Eye (tissue), 1 donor: ENCODE results near the gene SH3TC2.

Experiments
- DNase-seq: peaks from one replicate; pipeline ENCODE4 v3.0.0-alpha.2; 2015

The SH3TC2 gene

DNA sequence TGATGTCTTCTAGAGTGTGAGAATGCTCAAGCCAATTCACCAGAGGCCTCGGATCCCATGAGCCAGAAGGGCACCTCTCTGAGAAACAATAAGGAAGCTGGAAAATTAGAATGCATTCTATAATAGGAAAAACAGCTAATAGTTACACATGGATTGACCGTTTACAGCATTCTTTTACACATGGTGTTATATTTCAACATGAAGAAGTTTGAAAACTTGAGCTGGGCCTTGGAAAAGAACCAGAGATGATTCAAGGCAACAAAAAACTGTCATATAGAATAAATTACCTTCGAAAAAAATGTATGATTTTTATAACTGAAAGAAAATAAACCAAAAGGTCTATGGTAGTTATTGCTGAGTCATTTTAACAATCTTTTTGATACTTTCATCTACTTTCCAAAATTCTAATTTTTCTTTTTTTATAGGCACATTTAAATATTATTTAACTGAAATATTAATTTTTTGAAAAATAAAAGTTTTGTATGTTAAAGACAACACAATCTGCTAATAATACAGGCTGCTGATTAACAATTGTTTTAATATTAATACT is 6.2 kb downstream of the SH3TC2 start:
- DNase-seq: no peak

DNA sequence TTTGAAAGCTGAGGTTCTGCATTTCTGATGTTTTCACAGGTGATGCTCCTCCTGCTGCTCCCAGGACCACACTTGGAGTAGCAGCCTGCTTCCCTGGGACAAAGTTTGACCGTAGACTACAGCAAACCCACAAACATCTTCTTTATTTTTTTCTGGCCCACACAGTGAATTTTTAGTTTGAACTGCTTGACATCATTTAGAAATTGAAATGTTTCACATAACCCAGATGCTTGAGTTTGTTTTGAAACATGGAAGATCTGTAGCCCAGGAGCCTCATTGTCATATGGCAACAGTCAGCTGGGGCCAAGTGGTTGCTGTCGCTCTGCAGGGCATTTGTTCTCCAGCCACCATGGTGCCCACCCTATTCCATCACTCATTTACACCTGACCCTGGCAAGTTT is 8.4 kb downstream of the SH3TC2 start:
- no peak for DNase-seq

DNA sequence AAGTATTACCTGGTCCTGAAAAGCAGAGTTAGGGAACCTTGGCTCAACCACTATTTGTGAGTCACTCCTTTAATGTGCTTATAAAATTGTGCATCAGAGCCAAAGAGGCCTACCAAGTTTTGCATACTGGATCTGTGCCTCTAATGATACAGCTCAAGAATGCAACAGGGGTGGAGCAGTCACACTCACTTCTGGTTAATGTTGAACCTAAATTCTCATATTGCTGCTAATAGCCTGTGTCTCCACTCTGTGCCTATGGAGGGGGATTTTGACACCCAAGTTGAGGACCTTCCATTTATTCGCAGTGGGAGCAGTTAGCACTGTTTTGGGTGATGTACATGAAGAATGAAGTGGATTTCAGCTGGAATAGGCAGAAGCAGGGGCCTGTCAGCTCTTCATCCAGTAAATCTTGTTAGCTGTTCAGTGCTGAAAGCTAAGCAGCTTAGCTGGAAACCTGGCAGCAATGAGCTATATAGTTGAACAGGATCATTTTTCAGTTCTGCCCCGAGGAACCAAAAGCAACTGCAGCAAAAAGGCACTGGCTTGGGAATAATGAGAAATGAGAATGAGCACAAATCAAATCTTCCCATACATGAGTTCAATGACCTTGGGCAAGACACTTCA is 9.7 kb downstream of the SH3TC2 start:
- peak; percentile 56 for DNase-seq

DNA sequence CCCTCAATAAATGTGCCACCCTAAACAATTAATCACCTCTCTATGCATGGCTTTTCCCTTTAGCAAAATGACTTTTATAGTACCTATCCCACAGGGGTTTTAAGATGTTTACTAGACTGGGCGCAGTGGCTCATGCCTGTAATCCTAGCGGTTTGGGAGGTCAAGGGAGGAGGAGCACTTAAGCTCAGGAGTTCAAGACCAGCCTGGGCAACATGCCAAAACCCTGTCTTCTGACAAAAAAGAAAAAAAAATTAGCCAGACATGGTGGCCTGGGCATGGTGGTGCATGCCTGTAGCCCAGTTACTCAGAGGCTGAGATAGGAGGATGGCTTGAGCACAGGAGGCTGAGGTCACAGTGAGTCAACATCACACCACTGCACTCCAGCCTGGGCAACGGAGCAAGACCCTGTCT is 13.5 kb downstream of the SH3TC2 start:
- no peak for DNase-seq

DNA sequence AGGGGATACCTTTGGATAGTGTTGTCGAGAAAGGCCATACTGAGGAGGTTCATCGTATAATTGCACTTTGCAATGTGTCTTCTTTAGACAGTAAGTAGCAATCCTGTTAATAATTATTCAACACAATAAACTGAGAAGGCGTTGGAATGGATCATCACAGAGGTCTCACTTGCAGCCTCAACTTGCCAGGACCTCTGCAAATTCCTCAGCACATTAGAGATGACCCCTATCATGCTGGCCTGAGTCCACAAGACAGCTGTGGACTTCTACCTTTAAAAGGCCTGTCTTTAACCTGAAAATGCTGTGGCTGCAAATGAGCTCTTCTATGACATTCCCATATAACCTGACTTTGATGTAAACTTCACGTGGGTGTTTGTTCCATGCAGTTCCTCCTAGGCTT is 14.1 kb downstream of the SH3TC2 start:
- no peak for DNase-seq

DNA sequence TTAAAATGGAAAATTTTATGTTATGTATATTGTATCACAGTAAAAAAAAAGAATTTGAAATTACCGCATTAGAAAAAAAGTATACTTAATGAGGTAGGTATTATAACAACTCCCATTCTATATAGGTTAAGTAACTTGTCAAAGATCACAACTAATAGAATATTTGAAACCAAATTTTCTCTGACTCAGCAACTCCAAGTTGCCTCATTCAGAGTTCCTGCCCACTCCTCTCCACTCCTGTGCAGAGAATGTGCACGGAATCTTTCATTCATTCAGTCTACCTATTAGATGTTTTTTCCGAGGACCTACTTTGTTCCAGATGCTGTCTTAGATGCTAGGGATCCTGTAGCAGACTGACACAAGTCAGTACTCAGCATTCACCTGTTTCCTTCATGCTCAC is 15.4 kb downstream of the SH3TC2 start:
- DNase-seq: no peak

DNA sequence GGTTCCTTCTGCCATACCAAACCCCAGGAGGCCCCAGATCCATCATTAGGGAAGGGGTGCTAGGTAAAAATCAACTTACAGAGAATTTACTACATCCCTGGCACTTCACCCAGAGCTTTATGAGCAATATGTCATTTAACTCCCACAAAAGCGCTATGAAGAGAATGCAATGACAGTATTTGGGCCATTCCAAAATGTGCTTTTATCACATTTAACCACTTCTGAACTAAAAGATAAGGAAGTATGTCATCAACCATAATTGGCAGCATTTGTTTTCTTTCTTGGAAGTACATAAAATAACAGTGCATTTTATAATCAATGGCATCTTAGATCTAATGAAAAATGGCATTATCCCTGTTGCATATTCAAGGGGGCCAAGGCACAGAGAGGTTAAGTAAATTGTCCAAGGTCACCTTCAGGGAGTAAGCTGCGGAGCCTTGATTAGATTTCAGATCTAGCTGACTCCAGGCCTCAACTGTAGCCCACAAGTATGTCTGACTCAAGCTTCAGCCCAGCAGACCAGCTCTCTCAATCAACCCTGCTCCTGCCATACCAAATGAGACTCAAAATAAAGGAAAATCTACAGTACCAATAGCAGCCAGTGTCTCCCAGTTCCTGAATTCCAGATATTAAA is 16.5 kb downstream of the SH3TC2 start:
- DNase-seq: no peak

DNA sequence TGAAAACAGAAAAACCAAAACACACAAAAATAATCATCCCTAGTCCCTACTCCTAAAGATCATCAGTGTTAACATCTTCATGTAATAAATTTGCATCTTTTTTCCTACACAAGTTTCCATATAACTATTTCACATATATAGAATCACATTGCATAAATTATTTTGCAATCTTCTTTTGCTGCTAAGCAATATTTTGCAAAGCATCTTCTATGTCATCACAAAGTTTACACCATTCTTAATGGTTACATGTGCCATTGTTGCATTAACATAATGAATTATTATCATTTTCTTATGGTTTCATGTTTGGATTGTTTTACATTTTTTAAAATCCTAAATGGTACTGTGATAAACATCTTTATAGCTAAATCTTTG is 17.8 kb downstream of the SH3TC2 start:
- no peak for DNase-seq

DNA sequence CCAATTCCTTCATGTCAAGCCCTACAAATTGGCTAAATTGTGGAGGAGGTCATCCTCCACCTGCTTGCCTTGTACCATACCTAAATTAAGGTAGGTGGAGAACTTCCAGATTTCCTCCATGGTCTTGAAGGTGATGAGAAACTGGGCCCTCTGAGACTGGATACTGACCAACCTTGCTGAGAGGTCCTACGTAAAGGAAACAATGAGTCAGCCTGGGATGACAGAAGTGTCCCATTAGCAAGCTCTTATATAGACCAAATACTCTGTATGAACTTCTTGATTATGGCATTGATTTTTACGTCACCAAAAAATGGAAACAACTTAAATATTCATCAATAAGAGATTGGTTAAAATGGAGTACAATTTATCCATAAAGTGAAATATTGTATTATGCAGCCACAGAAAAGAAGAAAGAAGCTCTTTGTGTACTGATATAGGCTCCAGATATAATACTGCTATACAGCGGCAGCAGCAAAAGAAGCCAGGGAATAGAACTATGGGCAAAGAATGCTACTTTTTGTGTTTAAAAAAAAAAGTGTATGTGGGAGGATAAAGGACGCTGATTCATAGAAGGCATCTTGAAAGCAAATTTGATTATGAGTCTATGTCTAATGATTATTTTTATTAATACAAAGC is 18.3 kb downstream of the SH3TC2 start:
- DNase-seq: no peak

DNA sequence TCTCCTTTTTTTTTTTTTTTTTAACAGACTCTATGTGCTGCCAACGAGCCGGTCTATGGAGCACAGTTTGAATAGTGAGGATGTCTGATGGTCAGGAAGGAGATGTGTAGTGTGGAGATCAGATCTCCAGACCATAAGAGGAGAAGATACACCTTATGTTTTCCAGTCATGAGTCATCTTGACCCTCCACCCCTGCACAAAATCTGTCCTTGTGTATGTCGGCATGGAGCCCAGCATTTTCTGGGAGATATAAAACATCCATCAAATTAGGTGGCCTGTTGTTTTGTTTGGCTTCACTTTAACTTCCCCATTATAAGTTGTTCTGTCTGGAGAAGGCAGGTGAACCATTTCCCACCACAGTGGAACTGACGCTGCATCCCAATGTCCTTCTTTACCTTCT is 19.2 kb downstream of the SH3TC2 start:
- DNase-seq: no peak

DNA sequence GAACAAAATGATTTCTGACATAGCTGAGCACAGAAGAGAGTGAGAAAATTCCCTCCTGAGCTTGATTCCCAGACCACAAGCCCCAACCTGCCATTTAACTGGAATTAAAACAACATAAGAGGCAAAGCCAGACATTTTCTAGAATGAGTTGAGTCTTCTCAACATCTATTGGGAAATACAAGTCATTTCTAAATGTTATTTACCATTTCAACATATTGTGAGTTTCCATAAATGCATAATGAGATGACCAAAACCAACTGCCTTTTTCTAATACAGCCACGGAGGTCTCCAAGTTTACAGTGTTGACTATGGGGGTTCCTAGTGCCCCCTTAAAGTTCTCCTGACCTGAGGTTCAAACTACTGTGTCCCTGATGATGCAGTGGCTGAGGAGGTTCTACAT is 20.0 kb downstream of the SH3TC2 start:
- no peak for DNase-seq

DNA sequence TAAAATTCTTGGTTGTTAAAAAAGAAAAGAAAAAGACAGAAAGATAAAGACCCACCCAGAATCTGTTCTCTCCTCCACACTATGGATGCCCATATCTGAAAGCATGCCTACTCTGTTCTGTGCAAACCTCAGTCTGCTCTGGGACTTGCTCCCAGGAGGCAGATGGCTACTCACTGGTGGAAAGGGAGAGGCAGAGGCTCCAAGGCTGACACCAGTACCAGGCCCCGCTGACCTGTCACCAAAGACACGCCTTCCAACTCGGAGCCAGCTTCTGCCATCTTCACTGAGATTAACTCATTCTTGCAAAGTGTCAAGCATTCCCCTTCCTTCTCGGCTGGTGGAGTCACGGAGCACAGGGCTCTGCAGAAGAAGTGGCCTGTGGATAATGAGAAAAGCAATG is 21.6 kb downstream of the SH3TC2 start:
- no peak for DNase-seq

DNA sequence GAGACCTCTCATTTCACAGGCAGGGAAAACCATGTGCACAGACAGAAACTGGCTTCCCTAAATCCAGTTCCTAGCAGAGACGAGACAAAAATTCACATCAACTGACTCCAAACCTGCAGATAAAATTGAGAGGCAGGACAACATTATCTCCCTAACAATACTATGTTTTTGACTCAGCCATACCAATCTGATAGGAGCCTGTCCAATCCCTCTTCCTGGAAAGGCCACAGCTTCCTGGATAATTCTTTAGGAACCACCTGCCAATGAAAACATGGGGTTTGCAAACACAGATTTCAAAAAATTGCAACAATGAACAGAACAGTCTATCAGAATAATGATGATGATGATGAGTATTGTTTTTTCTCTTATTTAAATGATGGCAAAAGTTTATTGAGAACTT is 22.4 kb downstream of the SH3TC2 start:
- DNase-seq: no peak

DNA sequence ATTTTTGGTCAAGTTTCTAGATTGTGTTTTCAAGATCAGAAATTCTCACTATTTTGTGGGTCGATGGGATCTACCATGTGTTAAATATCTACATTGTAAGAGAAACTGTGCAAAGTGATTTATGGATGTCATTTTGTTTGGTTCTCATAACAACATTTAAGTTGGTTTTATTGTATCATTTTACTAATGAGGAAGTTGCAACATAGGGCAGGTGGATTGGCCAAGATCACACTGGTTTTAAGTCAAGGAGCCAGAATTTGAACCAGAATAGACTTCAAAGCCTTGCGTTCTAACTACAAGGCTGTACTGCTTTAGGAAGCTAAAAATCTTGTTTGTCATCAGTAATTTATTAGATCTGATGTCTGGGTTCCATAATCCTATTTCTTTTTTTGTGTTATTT is 23.4 kb downstream of the SH3TC2 start:
- no peak for DNase-seq

DNA sequence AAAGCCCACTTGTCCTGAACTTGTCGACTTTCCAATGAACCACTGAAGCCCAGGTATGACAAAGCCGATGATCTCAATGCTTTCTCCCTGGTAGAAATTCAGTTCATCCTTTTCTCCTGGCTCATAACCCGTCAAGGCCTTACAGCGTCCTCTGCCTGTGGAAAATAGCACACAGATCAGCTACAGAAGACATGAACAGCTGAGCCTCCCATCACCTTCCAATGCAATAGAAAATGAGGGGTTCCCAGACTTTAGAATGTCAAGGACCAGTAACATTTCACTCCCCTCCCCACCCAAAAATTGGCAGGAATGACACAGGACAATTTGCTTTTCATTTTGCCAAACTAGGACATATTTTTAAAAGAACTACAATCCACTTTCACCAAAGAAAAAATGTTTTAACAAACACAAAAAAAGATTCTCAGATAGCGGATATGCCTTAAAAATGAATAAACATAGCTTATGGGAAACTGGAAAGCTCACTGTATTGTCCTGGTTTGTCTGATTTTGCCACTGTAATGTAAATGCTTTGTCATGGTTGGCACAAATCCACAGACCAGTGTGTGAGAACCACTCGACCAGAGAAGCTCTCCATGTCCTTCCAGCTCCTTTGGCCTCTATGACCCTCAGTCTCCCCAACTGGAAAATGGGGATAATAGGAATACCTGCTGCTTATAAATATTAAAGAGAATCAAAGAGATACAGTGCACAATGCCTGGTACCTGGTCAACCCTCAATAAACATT is 24.4 kb downstream of the SH3TC2 start:
- DNase-seq: no peak

DNA sequence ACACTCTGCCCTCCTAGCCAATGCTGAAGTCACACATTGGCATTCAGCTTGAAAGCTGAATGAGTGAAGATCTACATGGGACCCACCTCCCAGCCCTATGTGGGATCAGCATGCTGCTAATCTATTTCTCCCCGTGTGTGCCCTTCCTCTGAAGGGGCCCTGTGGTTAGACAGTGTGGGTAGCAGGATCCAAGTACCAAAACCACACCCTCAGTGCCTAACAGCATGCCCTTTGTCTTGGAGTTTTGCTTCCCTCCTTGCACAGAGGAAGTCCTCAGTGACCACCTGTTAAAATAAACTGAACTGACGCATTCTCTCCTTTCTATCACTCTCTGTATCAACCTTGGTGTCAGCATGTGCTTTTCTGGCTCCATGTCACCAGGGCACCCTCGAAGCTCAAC is 25.0 kb downstream of the SH3TC2 start:
- no peak for DNase-seq

DNA sequence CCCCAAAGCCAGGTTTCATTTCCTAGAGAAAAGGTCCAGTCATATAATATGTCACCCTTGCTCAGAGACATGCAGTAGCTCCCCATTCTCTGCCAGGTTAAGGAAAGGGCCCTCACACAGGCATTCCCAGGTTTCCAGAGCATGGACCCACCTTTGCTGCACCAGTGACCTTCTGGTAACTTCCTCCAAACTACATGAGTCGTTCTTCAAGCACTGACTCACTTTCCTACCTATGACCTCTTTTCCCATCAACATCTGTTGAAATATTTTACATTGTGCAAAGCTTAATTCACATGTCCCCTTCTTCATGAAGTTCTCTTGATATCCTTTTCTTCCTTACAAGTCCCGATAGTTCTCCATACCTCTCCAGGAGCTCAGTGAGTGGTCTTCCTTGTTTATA is 25.9 kb downstream of the SH3TC2 start:
- DNase-seq: no peak

DNA sequence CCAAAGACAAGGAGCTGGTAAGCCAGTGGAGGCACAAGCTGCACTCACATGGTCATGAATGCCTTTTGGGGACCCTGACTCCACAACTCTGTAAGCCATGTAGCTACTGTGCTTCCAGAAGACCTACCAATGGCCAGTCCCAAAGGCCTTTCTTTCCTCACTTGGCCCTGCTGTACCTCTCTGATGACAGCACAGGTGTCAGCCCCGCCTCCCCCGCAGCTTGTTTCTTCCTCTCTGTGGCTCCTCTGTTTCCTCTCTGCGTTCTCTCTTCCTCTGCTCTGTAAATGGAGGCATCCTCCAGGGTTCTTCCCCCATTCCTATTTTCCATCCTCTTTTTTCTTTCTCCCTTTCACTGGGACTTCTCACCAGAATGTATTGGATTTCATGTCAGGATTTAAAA is 26.7 kb downstream of the SH3TC2 start:
- DNase-seq: no peak

DNA sequence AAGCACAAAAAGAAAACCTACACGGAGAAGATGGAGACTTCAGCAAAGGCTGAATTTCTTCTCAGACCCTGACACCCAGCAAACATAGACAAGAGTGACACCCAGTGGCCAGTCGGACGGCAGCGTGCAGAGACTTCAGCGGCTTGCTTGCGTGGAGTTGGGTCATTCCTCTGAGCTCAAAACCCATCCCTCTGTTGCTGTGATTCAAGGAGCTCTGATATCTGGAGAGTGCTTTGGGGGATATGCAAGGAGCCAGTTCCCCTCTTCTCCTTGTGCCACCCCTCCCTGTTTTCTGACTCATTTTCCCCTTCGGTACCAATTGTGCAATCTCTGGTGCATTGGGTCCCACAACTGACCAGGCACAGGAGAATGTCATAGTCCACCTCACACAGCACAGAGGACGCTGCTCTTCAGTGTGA is 27.5 kb downstream of the SH3TC2 start:
- peak; percentile 91 for DNase-seq

DNA sequence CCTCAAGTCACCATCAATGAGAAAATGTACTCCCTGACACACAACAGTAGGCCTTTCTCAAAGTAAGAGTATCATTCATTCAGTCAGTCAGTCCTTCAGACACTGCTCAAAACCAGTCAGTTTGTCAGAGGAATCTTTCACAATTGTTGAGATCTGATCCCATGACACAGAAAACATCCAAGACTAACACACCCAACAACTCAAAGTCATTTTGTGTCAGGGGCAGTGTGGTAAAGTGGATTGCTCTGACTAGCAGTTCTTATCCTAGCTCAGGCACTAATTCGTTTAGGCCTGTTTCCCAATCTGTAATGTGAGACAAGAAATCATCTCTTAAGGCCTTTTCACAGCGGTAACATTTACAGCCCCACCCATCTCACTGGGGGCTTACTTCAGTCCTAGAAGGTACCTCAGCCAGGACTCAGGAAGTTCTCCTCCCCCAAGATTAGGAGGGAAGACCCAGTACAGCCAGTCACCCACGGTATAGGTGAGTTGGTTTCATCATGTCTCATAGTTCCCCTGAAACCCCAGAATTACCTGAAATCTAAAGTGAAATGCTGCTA is 31.9 kb downstream of the SH3TC2 start:
- no peak for DNase-seq

DNA sequence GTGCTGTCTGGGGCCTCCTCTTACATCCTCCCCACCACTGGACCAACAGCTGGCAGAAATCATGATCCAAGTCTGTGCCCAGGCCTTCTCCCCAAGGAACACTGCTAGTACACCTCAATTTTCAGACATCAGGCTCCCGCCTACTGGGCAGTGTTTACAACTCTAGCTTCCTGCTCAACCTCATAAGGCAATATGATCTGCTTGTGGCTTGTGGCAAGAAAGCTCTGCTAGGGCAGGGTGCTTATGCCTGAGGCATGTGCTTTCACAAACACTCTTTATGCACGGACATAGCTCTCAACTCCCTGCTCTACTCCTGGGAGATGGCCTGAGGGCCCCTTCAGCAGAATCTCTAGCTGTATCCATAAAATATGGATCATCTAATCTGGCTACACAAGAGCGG is 32.5 kb downstream of the SH3TC2 start:
- no peak for DNase-seq

DNA sequence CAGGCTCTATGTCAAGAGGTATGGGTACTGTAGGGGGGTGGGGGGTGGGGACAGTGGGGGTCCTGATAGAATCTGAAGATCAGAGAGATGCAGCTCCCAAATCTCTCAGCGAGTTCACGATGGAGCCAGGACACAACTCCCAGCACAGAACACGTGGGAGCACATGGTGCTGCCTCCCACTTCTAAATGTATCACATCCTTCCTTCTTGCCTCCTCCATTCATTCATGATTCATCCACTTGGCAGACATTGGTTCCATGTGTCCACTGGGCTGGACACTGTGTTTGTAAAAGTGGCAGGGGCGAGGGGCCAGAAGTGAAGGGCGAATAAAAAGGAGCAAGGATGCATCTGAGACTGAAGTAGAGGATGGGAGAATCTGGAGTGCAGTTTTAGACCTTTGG is 33.9 kb downstream of the SH3TC2 start:
- no peak for DNase-seq

DNA sequence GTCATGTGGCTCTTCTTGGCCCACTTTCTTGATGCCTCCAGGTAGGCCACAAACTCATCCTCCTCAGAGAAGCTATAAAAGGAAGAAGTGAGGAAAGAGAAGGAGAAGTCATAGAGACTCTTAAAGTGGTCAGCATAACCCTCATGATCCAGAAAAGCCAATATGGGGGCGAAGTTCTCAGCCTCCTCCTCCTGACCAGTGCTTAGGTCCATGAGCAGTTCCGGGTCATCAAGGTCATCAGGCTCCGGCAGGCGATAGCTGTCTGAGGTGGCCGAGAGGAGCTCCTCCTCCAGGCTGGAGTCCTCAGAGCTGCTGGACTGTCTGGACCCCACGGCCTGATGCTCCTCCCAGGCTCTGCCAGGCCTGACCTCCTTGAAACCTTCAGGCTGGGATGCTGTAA is 34.7 kb downstream of the SH3TC2 start:
- DNase-seq: no peak
